ENCODE measurements around the gene SLCO2A1.

SLCO2A1 gene

DNA sequence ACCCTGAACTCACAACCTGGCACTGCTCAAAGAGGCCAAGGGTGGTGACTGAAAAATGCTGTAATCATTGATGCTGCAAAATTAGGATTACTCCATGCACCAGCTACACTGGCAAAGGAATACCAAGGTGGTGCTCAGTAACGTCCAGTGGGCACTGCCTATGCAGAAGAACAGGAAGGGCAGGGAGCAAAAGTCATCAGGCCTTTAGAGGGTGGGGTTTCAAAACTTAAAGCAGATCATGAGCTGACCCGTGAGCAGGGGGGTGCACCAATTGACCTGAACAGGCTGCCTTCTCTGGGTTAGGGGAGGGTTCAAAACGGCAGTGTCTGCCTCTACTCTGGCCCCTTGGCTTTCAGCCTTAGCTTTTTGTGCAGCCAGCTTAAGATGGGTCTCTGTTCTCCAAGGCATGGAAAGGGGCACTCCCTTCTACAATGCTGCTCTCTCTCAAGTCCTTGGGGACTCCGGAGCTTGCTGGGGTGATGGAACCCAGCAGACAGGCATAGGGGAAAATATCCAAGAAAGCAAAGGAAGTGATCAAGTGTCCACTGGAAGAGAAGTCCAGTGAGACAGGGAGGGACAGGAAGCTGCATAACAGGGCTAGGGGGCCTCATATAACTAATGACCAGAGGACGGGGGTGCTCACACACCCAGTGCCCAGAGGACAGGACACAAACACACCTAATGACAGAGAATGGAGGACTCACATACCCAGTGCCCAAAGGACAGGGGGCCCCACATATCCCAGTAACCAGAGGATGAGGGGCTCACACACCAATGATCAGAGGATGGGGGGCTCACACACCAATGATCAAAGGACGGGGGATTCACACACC lies 145.5 kb downstream of the SLCO2A1 start:
- no peak for DNase-seq (ENCODE audit: low spot score)

DNA sequence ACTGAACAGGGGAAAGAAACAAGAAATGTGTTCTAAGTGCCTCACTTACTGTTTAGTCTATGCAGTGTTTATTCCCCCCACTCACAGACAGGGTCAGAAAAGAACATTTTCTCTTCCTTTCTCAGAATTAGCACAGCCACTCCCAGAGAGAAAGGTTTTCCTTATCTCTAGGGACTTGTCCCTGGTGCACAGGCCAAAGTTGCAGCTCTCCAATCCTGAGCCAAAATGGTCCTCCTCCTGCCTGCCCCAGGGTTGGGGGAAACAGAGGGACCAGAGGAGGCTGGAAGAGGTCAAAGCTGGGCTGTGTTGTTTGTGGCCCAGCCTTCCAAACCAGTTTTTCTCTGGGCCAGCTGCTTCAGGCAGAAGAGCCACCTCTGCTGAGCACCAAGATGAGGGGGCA lies 146.1 kb downstream of the SLCO2A1 start:
- no peak for DNase-seq (ENCODE audit: low spot score)

DNA sequence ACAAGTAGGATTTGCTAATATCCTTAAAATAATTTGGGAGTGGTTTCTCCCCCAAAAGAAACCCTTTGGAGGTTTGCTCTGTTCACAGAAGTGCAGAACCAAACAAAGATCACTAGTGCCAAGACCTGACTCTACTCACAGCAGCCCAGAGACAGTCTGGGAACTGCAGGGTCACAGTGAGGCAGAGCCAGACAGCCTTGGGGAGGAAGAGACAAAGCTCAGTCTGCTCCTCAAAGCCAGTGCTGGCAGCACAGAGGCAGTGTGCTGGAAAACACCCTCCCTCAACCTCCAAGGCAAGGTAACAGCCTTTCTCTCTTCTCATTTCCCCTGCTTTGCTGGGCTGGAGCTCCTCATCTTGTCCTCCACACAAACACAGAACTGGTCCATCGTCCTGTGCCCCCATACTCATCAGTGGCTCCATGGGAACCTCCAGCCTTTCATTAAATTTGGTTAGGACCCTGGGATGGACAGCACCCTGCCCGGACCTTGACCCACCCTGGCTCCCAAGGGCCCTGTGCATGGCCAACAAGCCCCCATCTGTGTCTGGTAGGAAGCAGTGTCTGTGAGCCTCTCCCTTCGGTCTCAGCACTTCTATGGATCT lies 146.6 kb downstream of the SLCO2A1 start:
- DNase-seq (ENCODE audit: low spot score) = no peak

DNA sequence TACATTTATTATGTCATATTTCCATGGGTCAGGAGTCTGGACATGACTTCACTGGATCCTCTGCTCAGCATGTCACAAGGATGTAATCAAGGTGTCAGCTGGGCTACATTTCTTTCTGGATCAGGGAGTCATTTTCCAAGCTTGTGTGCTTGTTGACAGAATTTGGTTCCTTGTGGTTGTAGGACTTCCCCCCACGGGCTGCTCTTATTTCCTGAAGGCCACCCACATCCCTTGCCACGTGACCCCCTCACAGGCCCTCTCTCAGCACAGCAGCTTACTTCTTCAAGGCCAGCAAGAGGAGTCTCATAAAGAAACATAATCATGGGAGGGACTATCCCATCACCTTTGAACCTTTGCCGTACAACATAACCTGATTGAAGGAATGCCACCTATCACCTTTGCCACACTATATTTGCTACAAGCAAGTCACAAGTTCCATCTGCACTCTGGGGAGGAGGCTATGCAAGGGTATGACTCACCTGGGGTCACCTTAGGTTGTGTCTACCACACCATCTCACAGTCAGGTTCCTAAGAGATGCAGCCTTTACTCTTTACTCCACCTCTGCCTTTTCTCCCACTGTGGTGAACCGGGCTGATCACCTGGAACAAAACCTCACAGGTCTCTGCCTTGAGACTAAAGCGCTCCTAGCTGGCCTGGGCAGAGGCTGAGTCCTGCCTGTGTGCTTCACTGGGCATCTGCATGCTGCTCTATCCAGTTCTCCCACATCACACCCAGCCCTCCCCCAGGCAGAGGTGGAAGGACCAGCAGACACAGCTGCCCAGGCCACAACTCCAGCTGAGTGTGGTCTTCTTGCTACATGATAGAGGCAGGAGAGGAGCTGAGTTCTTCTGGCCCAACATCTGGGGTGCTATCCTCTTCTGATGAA lies 147.5 kb downstream of the SLCO2A1 start:
- no peak for DNase-seq (ENCODE audit: low spot score)

DNA sequence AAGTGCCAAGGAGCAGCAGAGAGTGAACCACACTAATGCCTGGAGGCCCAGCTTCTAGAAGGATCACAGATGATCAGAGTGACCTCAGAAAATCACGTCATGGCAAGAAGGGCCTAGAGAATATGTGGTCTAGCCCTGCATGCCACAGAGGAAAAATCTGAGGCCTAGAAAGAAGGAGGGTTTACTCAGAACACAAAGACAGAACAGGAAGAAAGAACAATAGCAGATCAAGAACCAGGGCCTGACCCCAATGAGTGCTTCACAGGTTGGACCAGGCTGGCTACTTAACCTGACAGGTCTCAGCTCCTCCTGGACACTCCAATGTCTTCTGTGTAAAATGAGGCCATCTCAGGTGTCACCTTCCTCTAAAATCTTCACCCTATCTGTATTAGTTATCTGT lies 148.2 kb downstream of the SLCO2A1 start:
- no peak for DNase-seq (ENCODE audit: low spot score)

DNA sequence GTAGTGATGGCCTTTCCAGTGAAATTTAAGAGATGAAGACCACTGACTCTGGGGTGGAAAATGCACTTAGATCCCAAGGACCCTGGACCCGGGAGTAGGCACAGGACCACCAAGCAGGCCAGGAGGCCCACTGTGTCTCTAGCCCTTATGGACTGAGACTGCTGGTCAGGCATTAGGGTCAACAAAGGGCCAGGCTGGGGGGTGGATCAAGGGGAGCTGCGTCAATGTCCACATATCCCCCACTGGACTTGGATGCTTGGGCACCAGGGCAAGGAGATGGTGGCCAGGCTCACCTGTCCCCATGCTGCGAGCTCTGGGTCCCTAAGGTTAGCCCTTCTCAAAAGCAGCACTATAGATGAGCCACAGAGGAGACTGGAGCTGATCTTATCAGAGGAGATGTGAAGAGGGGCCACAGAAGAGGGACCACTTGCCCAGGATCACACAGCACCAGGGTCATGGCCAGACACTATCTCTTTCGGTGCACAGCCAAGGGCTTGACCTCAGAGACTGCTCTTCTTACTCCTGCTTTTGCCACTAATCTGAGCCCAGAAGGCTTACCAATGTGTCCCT lies 148.8 kb downstream of the SLCO2A1 start:
- DNase-seq (ENCODE audit: low spot score) = no peak

DNA sequence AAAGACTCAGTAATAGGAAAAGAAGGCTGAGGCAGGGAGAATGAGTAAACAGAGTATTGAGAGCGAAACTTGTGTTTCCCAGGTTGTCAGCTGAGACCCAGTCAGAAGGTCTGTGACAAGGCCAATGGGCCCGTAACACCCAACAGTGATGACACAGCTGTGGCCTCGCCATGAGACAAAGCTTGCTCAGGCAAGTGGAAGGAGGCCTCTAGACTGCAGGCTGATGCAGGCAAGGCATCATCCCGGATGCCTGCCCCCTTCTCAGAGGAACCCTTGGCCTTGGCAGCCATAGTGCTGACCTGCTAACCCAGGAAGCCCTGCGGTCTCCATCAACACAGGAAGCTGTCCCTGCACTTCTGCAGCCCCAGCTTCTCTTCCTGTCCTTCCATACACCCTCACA lies 149.4 kb downstream of the SLCO2A1 start:
- DNase-seq (ENCODE audit: low spot score) = no peak

DNA sequence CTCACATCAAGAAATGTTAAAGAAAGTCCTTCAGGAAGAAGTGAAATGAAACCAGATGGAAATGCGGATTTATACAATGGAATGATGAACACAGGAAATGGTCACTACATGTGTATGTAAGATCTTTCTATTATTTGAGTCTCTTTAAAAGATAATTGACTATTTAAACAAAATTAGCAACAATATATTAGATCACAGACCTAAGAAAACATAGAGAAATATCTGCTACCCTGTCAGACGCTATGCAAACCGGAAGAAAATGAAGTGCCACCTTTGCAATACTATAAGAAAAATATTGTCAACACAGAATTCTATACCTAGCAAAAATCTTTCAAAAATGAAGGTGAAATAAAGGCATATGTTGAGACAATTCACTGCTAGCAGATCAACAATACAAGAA lies 151.2 kb downstream of the SLCO2A1 start:
- DNase-seq (ENCODE audit: low spot score) = no peak

Data from AG08395 (cell line).